ENCODE measurements around the gene EMILIN1. TPM values are rescaled to one million over a fixed set of nuclear protein-coding genes. Genes with fewer than 3 reads are reported as not detected.
"Not testable (repeated sequence)": the region's sequence is repeated elsewhere in the genome, so short reads cannot be mapped to it uniquely, and the experiment has no call there.

Gene EMILIN1
- total RNA-seq, 1 donor from 2014 or later, result 1.1 TPM

DNA sequence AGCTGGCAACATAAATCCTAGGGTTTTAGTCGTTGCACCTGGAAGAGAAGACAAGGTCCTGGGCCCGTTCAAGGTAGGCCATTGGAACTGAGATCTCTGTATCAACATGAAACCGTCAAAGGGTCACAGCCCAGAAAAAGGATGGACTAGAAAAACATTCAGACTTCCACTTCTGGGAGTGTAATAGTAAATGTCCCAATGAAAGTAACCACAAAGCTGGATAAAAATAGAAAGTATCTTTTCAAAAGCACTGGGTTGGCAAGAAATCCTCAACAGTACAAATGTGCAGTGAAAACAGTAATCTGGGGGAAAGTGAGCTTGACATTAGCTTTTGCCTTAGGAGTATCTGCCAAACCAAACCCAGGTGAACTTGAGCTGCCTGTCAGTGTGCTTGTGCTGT, 27.6 kb downstream of the EMILIN1 start:
- Mint-ChIP-seq H3K27me3 (peaks cover 21% of the 10 kb centered on the region), H3K9me3 (ENCODE audit: low read depth) (no peaks in the 10 kb centered on the region), H3K36me3 (ENCODE audit: insufficient read depth) (no peaks in the 10 kb centered on the region), H3K4me1 (ENCODE audit: low read depth) (no peaks in the 10 kb centered on the region), H3K27ac (no peak overlapping the region), H3K4me3 (ENCODE audit: low read depth) (no peak overlapping the region)
- DNase-seq (ENCODE audit: low spot score, unreplicated experiment), result no peak
- TF ChIP-seq CTCF (IDR thresholded peaks at IDR 0.05; ENCODE audit: unreplicated experiment), result no peak

GRCh38 chr2:27108221-27108620, 29.8 kb downstream of the EMILIN1 start:
- Mint-ChIP-seq H3K27me3 (peaks cover 16% of the 10 kb centered on the region), H3K36me3 (ENCODE audit: insufficient read depth) (no peaks in the 10 kb centered on the region), H3K9me3 (ENCODE audit: low read depth) (no peaks in the 10 kb centered on the region), H3K4me3 (ENCODE audit: low read depth) (no peak overlapping the region), H3K27ac (no peak overlapping the region), H3K4me1 (ENCODE audit: low read depth) (no peaks in the 10 kb centered on the region)
- no peak for DNase-seq (ENCODE audit: low spot score, unreplicated experiment)
- TF ChIP-seq CTCF (IDR thresholded peaks at IDR 0.05; ENCODE audit: unreplicated experiment), result no peak

DNA sequence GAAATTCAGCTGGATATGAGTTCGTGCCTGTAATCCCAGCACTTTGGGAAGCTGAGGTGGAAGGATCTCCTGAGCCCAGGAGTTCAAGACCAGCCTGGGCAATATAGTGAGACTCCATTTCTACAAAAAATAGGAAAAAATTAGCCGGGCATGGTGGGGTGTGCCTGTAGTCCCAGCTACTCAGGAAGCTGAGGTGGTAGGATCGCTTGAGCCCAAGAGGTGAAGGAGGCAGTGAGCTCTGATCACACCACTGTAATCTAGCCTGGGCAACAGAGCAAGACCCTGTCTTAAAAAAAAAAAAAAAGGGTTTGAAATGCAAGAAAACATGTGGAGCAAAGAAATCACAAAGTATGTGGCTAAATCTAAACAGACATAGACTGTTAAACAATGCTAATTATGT, 30.7 kb downstream of the EMILIN1 start:
- peaks cover 14% of the 10 kb centered on the region for H3K27me3 Mint-ChIP-seq

DNA sequence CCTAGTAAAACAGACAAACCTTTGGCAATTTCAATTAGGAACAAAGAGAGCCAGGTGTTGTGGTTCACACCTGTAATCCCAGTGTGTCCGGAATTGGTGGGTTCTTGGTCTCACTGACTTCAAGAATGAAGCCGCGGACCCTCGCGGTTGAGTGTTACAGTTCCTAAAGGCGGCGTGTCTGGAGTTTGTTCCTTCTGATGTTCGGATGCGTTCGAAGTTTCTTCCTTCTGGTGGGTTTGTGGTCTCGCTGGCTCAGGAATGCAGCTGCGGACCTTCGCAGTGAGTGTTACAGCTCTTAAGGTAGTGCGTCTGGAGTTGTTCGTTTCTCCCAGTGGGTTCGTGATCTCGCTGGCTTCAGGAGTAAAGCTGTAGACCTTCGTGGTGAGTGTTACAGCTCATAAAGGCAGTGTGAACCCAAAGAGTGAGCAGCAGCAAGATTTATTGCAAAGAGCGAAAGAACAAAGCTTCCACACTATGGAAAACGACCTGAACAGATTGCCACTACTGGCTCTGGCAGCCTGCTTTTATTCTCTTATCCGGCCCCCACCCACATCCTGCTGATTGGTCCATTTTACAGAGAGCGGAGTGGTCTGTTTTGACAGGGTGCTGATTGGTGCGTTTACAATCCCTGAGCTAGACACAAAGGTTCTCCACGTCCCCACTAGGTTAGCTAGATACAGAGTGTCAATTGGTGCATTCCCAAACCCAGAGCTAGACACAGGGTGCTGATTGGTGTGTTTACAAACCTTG, 32.4 kb downstream of the EMILIN1 start:
- not testable (repeated sequence) for H3K4me3 Mint-ChIP-seq (ENCODE audit: low read depth); H3K27ac Mint-ChIP-seq; DNase-seq (ENCODE audit: low spot score, unreplicated experiment); H3K4me1 Mint-ChIP-seq (ENCODE audit: low read depth); H3K36me3 Mint-ChIP-seq (ENCODE audit: insufficient read depth); H3K9me3 Mint-ChIP-seq (ENCODE audit: low read depth)
- H3K27me3 Mint-ChIP-seq, result peaks cover 19% of the 10 kb centered on the region

More for the DNA sequence above, 30.7 kb downstream of the EMILIN1 start:
- no peak for DNase-seq (ENCODE audit: low spot score, unreplicated experiment)
- no peaks in the 10 kb centered on the region for H3K36me3 Mint-ChIP-seq (ENCODE audit: insufficient read depth)
- no peak overlapping the region for H3K4me3 Mint-ChIP-seq (ENCODE audit: low read depth)
- TF ChIP-seq CTCF (IDR thresholded peaks at IDR 0.05; ENCODE audit: unreplicated experiment), result no peak
- no peak overlapping the region for H3K27ac Mint-ChIP-seq
- H3K4me1 Mint-ChIP-seq (ENCODE audit: low read depth), result no peaks in the 10 kb centered on the region
- H3K9me3 Mint-ChIP-seq (ENCODE audit: low read depth), result no peaks in the 10 kb centered on the region

GRCh38 chr2:27111392-27112078, 33.1 kb downstream of the EMILIN1 start:
- H3K36me3 Mint-ChIP-seq (ENCODE audit: insufficient read depth); H3K27ac Mint-ChIP-seq; DNase-seq (ENCODE audit: low spot score, unreplicated experiment); H3K4me3 Mint-ChIP-seq (ENCODE audit: low read depth); H3K4me1 Mint-ChIP-seq (ENCODE audit: low read depth); H3K9me3 Mint-ChIP-seq (ENCODE audit: low read depth): not testable (repeated sequence)
- peaks cover 15% of the 10 kb centered on the region for H3K27me3 Mint-ChIP-seq

GRCh38 chr2:27115519-27115918, 37.1 kb downstream of the EMILIN1 start:
- peaks cover 47% of the 10 kb centered on the region for H3K27me3 Mint-ChIP-seq
- TF ChIP-seq CTCF (IDR thresholded peaks at IDR 0.05; ENCODE audit: unreplicated experiment), result no peak
- H3K4me3 Mint-ChIP-seq (ENCODE audit: low read depth), result no peak overlapping the region
- no peak overlapping the region for H3K27ac Mint-ChIP-seq
- no peak for DNase-seq (ENCODE audit: low spot score, unreplicated experiment)
- peaks cover 3% of the 10 kb centered on the region for H3K4me1 Mint-ChIP-seq (ENCODE audit: low read depth)
- no peaks in the 10 kb centered on the region for H3K9me3 Mint-ChIP-seq (ENCODE audit: low read depth)
- no peaks in the 10 kb centered on the region for H3K36me3 Mint-ChIP-seq (ENCODE audit: insufficient read depth)
